Measurements from ENCODE around the gene GNAZ. TPM values are rescaled to one million over a fixed set of nuclear protein-coding genes. Genes with fewer than 3 reads are reported as not detected.

The GNAZ gene
- total RNA-seq, 4 donors from 2014 or later = 50.1 to 89.2 (median 55.0) TPM

DNA sequence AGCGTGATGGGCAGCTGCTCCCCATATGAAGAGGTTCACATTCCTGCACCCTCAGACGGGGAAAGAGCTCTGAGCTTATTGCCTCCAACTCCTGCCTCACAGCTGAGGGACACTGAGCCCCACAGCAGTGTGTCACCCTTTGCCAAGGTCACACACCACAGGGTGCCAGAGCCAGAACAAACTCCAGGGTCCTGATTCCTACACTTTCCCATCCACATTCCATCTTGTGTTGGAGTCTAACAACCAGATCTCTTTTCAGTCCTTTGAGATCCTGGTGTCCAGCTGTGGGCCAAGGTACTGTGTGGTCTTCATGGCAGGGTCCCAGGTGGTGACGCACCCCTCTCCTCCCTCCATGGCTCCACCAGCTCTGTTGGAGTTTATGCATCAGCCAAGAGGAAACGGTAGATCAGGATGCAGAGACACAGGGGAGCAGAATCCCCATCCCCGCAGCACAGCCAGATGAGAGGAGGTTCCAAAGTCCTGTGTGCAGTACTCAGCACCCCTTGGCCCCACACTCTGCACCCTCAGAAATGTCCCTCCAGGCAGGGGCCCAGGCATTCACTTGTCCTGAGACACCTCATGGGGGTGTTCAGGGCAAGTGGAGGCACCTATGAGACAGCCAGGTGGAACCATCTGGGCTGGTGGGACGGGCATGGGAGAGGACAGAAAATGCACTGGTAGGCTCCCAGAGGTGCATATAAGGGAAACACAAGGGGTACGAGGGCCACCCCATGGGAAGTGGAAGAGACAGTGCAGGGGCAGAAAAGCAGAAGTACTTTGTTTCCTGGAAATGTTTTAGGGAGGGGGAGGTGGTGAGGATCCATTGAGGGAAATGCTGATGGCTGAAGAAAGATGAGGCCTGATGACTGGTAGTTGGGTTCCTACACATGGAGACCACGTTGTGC lies 32.6 kb upstream of the GNAZ start:
- H3K4me1 ChIP-seq = no peaks in the 10 kb centered on the region
- no peak for ATAC-seq
- peaks cover 20% of the 10 kb centered on the region for H3K27me3 ChIP-seq
- no peak overlapping the region for H3K27ac ChIP-seq
- no peaks in the 10 kb centered on the region for H3K36me3 ChIP-seq
- H3K9me3 ChIP-seq = no peaks in the 10 kb centered on the region
- no peak overlapping the region for H3K4me3 ChIP-seq
- WGBS, 2 donors (ENCODE audit: low coverage in 1 of 2) = 66 to 78% methylated on average over 3 to 4 of the region's 8 CpGs
- TF ChIP-seq POLR2AphosphoS5 (IDR thresholded peaks at IDR 0.05) = no peak
- no peak for TF ChIP-seq POLR2A (IDR thresholded peaks at IDR 0.05)
- TF ChIP-seq, protein P1, sequence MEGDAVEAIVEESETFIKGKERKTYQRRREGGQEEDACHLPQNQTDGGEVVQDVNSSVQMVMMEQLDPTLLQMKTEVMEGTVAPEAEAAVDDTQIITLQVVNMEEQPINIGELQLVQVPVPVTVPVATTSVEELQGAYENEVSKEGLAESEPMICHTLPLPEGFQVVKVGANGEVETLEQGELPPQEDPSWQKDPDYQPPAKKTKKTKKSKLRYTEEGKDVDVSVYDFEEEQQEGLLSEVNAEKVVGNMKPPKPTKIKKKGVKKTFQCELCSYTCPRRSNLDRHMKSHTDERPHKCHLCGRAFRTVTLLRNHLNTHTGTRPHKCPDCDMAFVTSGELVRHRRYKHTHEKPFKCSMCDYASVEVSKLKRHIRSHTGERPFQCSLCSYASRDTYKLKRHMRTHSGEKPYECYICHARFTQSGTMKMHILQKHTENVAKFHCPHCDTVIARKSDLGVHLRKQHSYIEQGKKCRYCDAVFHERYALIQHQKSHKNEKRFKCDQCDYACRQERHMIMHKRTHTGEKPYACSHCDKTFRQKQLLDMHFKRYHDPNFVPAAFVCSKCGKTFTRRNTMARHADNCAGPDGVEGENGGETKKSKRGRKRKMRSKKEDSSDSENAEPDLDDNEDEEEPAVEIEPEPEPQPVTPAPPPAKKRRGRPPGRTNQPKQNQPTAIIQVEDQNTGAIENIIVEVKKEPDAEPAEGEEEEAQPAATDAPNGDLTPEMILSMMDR (IDR thresholded peaks at IDR 0.05) = no peak
- TF ChIP-seq EP300 (IDR thresholded peaks at IDR 0.05) = no peak

DNA sequence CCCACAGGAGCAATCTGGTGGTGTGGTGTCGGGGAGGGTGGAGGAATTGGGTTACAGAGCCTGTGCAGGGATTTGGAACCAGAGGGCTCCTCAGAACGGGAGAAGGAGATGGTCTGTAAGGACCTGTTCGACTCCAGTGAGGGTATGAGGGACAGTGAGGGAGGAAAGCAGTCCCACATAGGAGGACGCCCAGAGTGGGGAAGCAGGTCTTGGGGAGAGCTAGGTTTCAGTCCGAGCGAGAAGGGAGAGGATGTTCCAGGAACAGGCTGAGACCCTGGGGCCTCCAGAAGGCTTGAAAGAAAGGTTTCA lies 32.0 kb upstream of the GNAZ start:
- no peak for ATAC-seq
- no peak overlapping the region for H3K27ac ChIP-seq

DNA sequence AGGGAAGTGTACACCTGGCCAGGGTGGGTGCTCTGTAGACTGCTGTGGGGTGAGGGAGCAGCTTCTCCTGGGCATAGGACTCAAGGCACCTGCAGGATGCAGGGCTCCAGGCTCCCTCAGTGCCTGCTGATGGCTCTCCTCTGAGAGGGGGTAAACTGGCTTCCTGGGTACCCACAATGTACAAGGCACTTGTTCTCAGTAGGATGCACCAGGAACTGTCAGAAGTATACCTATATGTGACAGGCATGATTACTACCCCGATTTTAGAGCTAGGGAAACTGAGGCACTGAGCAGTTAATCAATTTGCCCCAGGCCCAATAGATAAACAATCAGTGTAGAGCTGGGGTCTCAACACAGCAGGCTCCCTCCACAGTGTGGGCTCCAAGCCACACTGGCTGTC lies 31.4 kb upstream of the GNAZ start:
- Histone ChIP-seq H3K4me3 (no peak overlapping the region), H3K27me3 (peaks cover 20% of the 10 kb centered on the region), H3K9me3 (no peaks in the 10 kb centered on the region), H3K4me1 (no peaks in the 10 kb centered on the region), H3K36me3 (no peaks in the 10 kb centered on the region), H3K27ac (no peak overlapping the region)
- no CpG with 5 or more reads among the region's 1 CpG for WGBS, 2 donors (ENCODE audit: low coverage in 1 of 2)
- ATAC-seq = no peak
- TF ChIP-seq POLR2A (IDR thresholded peaks at IDR 0.05) = no peak
- TF ChIP-seq POLR2AphosphoS5 (IDR thresholded peaks at IDR 0.05) = no peak
- TF ChIP-seq, protein P1 (IDR thresholded peaks at IDR 0.05) = no peak
- no peak for TF ChIP-seq EP300 (IDR thresholded peaks at IDR 0.05)

More for the DNA sequence above, 32.0 kb upstream of the GNAZ start:
- Histone ChIP-seq H3K4me3 (no peak overlapping the region), H3K27me3 (peaks cover 20% of the 10 kb centered on the region), H3K36me3 (no peaks in the 10 kb centered on the region), H3K4me1 (no peaks in the 10 kb centered on the region), H3K9me3 (no peaks in the 10 kb centered on the region)
- WGBS, 2 donors (ENCODE audit: low coverage in 1 of 2) = 78 to 88% methylated on average over 6 of the region's 6 CpGs
- TF ChIP-seq POLR2AphosphoS5 (IDR thresholded peaks at IDR 0.05) = no peak
- TF ChIP-seq EP300 (IDR thresholded peaks at IDR 0.05) = no peak
- TF ChIP-seq POLR2A (IDR thresholded peaks at IDR 0.05) = no peak
- TF ChIP-seq, protein P1 (IDR thresholded peaks at IDR 0.05) = no peak

DNA sequence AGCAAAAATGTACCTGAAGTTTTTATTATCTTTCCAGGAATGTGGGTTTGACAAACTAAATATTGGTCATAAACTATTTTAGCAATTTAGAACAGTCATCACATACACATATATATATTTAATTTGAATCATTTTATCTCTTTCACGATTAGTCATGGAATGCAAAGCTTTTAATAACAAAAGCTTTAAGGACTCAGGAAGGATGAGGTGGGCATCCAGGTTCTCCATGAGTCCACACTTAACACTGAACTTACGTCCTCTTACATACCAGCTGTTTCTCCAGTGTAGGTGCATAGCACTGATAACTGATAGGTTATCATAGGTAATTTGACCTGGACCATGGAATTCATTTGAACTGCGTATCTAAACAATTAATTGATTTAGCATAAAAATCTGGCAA lies 28.1 kb upstream of the GNAZ start:
- whole genome bisulfite sequencing, 2 donors (ENCODE audit: low coverage in 1 of 2) = 69 to 75% methylated on average over 3 of the region's 3 CpGs
- Histone ChIP-seq H3K27ac (no peak overlapping the region), H3K4me1 (no peaks in the 10 kb centered on the region), H3K4me3 (no peak overlapping the region), H3K36me3 (no peaks in the 10 kb centered on the region), H3K27me3 (peaks cover 19% of the 10 kb centered on the region), H3K9me3 (peaks cover 0 to 9% (median 0%) of the 10 kb centered on the region in 3 donors)
- no peak for ATAC-seq
- TF ChIP-seq, protein P1 (IDR thresholded peaks at IDR 0.05) = no peak
- TF ChIP-seq EP300 (IDR thresholded peaks at IDR 0.05) = no peak
- TF ChIP-seq POLR2AphosphoS5 (IDR thresholded peaks at IDR 0.05) = no peak
- no peak for TF ChIP-seq POLR2A (IDR thresholded peaks at IDR 0.05)

DNA sequence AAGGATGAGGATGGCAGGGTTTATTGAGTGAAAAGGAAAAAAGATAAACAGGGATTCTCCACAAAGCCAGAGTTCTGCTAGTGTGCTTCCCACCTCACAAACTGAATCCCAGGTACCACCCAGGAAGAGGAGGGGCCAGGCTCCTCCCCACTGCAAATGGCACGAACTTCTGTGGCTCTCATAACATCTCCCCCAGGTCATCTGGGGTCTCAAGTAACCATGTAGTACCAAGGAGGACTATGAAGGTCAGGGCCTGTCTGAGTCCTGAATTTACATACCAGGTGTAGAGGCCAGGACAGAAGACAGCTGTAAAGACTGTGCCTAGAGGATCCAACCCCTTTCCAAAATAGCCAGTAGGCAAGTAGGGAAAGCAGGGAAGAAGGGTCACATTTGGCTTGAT lies 25.7 kb upstream of the GNAZ start:
- TF ChIP-seq EP300 (IDR thresholded peaks at IDR 0.05) (no peak), POLR2AphosphoS5 (IDR thresholded peaks at IDR 0.05) (no peak), POLR2A (IDR thresholded peaks at IDR 0.05) (no peak)
- TF ChIP-seq, protein P1 (IDR thresholded peaks at IDR 0.05) = no peak
- 17% methylated on average over 1 of the region's 1 CpG; no CpG with 5 or more reads in 1 of the 2 donors for WGBS, 2 donors (ENCODE audit: low coverage in 1 of 2)

More for the DNA sequence above, 25.7 kb upstream of the GNAZ start:
- Histone ChIP-seq H3K36me3 (no peaks in the 10 kb centered on the region), H3K4me1 (no peaks in the 10 kb centered on the region), H3K9me3 (peaks cover 0 to 15% (median 0%) of the 10 kb centered on the region in 3 donors), H3K4me3 (no peak overlapping the region), H3K27me3 (peaks cover 17% of the 10 kb centered on the region), H3K27ac (no peak overlapping the region)
- ATAC-seq = no peak

Data from gastroesophageal sphincter (tissue), 4 donors.